ENCODE results near the gene KANK4.

Gene KANK4

DNA sequence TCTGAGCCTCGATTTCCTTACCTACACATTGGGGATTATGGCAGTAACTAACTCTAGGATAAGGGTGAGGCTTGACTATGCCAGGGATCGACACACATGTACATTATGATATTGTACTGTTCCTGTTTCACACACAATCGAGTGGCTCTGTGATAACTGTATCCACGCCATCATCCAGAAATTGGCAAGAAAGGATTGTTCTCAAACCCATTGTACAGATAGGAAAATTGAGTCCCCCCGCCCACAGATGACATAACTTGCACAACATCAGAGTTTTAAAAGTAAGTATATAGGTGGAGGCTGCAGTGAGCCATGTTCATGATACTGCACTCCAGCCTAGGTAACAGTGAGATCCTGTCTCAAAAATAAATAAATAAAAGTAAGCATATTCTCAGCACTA is 3.8 kb downstream of the KANK4 start:
- no peak for DNase-seq (ENCODE audit: extremely low read depth, low read depth)
- TF ChIP-seq, protein P1, sequence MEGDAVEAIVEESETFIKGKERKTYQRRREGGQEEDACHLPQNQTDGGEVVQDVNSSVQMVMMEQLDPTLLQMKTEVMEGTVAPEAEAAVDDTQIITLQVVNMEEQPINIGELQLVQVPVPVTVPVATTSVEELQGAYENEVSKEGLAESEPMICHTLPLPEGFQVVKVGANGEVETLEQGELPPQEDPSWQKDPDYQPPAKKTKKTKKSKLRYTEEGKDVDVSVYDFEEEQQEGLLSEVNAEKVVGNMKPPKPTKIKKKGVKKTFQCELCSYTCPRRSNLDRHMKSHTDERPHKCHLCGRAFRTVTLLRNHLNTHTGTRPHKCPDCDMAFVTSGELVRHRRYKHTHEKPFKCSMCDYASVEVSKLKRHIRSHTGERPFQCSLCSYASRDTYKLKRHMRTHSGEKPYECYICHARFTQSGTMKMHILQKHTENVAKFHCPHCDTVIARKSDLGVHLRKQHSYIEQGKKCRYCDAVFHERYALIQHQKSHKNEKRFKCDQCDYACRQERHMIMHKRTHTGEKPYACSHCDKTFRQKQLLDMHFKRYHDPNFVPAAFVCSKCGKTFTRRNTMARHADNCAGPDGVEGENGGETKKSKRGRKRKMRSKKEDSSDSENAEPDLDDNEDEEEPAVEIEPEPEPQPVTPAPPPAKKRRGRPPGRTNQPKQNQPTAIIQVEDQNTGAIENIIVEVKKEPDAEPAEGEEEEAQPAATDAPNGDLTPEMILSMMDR (IDR thresholded peaks at IDR 0.05; ENCODE audit: low read depth, low read length): no peak

DNA sequence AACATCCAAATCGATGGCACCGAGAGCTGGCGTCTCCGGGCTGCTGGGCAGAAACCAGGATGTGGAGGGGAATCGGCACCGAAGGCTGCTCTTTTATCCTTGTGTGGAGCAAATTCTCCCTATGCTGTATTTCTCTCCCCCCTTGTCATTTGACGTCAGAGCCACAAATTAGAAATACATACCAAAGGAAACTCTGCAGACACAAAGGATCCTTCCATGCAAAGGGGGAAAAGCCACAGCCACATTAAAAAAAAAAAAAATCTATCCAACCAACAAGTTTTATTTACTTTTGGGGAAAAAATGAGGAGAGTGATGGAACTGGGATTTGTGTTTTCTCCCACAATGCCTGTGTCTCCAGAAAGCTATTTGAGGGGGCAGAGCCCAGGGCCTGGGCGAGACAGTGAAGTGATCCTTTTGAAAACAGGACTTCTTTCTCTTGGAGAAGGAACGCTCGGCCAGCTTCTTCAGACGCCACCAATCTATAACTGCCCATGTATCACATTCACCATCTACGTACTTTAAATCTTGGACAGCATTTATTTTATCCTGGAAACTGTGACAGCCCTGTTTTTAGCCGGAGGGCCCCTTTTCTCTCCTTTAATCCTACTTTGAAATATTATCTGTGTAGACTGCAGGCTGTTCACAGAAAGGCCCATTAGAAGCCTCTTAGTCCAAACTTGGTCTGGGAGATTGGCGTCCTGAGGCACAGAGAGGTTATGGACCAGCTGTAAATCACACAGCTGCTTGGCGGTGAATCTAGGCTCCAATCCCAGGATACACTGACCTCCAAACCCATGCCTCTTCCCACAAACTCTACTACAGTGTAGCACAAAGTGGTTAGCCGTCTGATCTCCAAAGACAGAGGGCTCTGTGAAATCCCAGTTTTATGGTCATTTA is 4.5 kb downstream of the KANK4 start:
- DNase-seq (ENCODE audit: extremely low read depth, low read depth): no peak
- TF ChIP-seq, protein P1 (IDR thresholded peaks at IDR 0.05; ENCODE audit: low read depth, low read length): no peak

DNA sequence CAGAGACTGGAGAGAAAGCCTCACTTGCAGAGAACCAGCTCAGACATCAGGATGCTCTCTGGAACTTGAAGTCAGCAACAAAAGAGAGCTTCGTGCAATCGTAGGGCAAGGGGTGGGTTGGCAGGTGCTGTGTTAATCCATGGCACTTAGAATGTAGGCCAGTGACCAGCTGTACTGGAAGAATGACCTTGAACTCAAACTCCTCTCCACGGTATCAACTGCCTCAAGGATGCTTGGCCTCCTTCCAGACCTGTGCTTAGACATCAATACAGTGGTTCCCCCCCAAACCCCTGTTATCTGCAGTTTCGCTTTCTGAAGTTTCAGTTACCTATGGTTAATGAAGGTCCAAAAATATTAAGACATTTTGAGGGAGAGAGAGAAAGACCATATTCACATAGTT is 6.5 kb downstream of the KANK4 start:
- TF ChIP-seq, protein P1 (IDR thresholded peaks at IDR 0.05; ENCODE audit: low read depth, low read length): no peak
- no peak for DNase-seq (ENCODE audit: extremely low read depth, low read depth)

DNA sequence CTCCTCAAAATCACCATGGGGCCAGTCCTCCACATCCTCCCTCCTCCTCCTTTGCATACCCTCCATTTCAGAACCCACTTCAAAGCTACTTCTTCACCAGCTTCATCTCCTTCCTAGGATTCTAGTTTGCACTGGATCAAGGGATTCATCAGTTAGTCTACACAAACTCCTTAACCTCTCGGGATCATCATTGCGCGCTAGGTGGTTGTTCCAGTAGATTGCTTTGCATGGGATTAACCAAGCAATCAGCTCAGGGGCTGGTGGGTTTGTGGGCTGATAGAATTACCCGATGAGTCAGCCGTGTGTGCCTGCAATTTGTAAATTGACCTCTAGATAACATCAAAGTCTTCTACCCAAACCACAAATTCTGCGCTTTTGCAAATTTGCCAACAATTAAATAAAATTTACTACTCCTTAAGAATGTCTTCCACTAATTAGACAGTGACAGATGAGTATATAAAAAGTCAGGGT is 7.7 kb downstream of the KANK4 start:
- TF ChIP-seq, protein P1 (IDR thresholded peaks at IDR 0.05; ENCODE audit: low read depth, low read length): no peak
- no peak for DNase-seq (ENCODE audit: extremely low read depth, low read depth)

DNA sequence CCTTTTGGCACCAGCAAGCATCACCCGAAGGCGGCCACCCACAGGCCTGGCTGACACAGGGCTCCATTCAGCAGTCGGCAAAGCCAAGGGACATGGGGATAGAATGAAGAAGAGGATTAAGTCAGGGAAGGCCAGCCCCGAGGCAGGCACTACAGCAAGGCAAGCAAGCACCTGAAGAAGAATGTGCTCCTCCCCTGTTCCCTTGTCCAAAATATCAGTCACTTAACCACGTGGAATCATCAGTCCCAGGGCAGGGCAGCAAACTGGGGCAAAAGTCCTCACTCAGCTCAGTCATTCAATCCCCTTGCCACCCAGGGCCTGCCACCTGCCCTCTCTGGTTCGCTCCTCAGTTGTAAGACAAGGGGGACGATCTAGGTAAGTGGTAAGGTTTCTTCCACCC is 9.3 kb downstream of the KANK4 start:
- DNase-seq (ENCODE audit: extremely low read depth, low read depth): no peak
- TF ChIP-seq, protein P1 (IDR thresholded peaks at IDR 0.05; ENCODE audit: low read depth, low read length): no peak

DNA sequence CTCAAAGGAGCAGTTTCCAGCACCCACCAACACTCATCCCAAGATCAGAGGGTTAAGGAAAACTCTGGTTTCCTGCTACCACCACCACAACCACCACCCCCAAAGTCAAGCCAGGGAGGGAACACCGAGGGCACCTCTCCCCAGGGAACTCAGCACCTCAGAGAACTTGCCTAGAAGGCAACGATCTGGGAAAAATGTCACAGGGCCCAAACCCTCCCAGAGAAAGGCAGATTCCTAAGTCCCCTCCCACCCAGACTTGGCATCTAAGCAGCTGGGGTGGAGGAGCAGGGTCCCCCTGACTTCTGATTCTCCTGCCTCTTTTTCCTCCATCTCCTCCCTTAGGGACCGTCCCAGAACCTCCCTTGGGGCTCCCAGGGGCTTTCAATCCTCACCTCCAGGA is 10.6 kb downstream of the KANK4 start:
- no peak for DNase-seq (ENCODE audit: extremely low read depth, low read depth)
- TF ChIP-seq, protein P1 (IDR thresholded peaks at IDR 0.05; ENCODE audit: low read depth, low read length): no peak

DNA sequence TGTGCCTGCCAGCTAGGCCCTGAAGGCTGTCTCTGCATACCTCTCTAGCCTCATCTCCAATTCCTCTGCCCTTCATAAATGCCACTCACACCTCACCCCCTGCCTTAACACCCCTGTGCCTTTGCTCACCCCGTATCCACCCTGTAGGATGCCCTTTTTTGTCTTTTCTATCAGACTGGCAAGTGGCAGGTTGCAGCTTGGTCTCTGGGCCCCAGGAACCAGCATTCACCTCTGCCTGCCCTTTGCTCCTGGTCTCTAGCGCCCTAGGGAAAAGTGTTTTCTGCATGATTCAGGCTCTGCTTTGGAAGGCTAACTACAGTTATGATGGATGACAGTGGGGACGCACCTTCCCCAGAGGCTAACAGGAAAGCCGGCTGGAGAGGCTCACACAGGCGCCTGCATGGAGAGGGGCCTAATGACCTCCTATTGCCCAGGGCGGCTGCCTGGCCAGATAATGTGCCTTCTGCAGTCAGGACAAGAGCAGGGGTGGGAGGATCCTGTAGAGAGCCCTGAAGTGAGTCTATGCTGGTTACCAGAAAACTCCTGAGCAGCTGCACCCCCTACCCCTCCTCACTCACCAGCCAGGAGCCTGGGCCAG is 11.2 kb downstream of the KANK4 start:
- DNase-seq (ENCODE audit: extremely low read depth, low read depth): no peak
- TF ChIP-seq, protein P1 (IDR thresholded peaks at IDR 0.05; ENCODE audit: low read depth, low read length): no peak
